GM18951 (cell line): ENCODE results near the gene RNH1.

Experiments used
- POLR2A ChIP-seq: IDR thresholded peaks from 4 replicates; pipeline ENCODE4 v1.6.1; 2011; ENCODE audit warnings: mild to moderate bottlenecking; ENCODE audit not compliant: insufficient read length, insufficient read depth; ENCODE audit errors: extremely low read depth
- in situ Hi-C: fragments of 300-500 bp; cut with MboI; formaldehyde crosslinking; loops from one replicate; pipeline ENCODE4 v1.12.0; 2022; ENCODE audit warnings: low sequenced_read_pairs, mixed read lengths, inconsistent platforms; ENCODE audit not compliant: unreplicated experiment

RNH1 gene

DNA sequence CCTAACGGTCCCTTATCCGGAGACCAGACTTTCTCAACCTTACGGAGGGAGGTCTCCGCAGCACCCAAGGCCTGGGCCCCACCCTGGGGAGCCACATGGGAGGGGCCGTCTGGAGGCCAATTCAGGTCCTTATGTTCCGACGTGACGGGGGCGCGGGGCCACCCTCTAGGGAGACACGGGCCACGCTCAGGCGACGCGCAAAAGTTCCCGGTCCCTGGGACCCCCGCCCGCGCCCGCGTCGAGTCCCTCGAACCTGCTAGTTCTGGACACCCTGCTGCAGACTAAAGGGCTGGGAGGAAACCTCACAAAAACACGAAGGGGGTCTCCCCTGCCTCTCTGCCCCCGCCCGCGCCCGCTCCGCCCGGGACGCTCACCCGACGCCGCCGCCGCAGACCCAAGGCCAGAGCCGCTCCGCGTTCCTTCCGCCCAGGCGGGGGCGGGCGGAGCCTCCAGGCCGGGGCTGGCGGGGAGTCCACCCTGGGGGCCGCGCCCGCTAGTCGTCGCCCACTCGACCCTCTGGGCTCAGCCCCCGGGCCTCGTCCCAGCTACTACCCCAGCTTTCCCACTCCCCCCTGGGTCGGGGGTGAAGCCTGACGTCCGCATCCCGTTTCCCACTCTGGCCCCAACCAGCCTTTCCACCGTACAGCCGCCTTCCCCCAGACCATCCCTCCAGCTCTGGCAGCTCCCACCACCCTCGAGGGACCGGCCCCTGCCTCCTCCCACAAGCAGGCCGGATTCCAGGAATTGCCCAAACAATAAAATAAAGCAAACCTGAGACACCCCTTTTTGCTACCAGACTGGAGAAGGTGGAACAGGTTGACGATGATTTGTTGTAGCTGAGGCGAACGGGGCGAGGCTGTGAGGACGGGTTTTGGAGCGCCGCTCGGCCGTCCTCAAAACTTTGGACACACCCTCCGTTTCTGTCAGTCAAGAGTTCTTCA, 2.7 kb downstream of the RNH1 start:
- no peak for TF ChIP-seq POLR2A
- in situ Hi-C loops: no loop called here

DNA sequence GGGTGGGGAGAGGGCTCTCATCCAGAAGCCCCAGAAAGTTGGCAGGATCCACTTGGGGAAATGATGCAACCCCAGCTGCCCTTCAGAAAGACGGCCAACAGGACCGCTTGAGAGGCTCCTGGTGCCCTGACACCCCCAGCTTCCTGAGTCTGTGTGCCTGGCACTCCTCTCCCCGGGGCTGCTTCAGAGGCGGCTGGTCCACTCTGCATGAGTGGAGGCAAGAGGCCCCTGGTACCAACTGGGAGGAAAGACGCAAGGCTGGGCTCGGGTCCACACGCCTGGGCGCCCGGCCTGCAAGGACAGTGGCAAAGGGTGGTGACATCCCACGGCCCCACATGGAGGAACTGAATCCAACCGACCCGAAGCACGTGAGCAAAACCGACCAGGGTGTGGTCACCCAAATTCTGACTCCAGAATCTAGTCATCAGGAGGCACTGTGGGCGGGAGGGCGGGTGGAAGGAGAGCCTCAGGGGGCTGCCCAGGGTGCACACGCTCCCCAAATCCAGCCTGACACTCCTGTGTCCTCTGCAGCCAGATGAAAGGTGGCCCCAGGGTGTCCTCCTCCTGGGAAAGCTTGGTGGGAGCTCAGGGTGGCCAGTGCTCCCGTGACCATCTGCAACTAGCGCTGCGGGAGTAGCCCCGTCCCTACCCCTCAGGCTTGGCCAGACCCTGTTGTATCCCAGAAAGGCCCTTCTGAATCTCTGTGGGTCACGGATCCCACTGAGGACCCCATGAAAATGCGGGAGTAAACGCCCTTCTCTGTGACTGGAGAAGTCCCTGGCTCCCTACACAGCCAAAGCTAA, 3.7 kb downstream of the RNH1 start:
- in situ Hi-C loops: no loop called here
- TF ChIP-seq POLR2A: no peak

DNA sequence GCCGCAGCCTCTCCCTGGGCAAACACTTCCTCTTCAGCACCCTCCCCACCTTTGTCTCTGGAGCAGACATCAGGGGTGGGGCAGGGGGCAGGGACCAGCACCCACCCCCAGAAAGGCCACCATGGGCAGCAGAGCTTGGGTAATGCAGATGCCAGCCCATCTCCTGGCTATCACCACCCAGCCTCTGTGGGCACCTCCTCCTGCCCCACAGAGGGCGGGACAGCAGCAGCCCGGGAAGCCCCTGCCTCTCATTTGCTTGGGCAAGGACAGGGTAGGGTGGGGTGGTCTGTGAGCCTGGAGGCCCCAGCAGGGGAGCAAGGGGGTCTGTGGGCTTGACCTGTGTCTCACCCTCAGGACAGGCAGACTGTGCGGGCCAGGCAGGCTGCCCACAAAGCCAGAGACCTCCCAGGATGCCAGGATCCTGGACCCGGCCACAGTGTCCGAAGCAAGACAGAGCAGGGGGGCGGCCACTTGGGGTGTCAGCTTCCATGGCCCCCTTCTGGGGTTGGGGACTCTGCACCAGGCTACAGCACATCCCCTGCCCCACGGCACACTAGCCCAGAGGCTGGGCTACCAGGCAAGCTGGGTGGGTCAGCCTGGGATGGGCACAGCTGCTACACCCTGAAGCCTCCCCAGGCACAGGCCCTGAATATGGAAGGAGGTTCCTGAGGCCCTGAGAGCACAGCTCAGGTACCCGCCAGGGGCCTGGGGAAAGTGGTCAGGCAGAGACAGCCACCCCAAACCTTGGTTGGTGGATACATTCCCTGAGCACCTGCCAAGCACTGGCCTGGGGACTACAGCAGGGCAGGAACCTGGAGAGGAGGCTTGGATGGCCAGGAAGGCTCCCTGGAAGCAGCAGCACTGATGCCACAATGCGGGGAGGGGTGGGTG, 4.5 kb downstream of the RNH1 start:
- in situ Hi-C loops: no loop called here
- no peak for TF ChIP-seq POLR2A

DNA sequence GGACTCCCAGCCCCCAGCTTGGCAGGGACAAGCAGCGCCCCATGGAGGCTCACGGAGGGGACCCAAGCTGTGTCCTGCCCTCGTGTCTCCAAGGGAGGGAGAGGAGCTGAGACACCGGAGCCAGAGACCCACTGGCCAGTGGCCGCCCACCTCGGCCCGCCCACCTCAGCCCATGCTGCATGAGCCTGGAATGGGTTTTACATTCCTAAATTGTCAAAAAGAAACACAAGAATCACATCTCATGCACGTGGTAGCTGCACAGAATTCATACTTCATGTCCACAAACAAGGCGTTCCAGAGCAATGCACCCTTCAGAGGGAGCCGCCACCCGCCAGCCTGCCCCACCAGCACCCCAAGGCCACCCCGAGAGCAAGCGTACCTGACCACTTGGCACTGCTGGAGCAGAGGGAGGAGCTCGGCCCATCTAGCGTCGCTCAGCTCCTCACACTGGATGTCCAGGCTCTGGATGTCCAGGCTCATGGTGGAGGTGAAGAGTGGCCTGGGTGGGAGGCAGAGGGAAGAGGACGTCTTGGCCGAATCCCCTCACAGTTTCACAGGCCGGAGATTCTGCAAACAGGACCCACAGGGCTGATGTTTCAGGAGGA, 5.3 kb downstream of the RNH1 start:
- no peak for TF ChIP-seq POLR2A
- in situ Hi-C loops: no loop called here

DNA sequence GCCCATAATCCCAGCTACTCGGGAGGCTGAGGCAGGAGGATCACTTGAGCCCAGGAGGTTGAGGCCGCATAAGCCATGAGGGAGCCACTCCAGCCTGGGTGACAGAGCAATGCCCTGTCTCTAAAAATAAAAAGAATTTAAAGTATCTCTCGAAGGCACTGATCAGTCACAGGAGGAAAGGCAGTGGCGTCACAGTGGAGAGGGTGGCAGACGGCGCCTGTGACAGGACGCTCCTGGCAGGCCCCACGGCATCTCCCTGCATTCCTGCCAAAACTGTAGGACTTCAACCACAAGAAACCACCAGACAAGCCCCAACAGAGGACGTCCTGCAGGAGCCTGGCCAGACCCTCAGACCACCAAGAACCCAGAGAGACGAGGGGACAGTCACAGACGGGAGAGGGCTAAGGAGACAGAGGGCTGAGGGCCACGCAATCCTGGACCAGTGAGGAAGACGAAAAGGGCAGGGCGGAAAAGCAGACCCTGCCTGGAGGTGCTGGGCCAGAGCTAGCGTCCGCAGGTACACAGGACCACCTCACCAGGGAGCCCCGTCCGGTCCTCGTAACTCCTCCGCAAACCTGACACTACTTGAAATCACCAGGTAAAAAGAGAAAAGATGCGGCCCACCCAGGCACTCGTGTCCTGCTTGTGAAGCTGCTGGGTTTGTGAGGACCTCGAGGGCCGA, 5.9 kb downstream of the RNH1 start:
- in situ Hi-C loops: no loop called here
- no peak for TF ChIP-seq POLR2A

DNA sequence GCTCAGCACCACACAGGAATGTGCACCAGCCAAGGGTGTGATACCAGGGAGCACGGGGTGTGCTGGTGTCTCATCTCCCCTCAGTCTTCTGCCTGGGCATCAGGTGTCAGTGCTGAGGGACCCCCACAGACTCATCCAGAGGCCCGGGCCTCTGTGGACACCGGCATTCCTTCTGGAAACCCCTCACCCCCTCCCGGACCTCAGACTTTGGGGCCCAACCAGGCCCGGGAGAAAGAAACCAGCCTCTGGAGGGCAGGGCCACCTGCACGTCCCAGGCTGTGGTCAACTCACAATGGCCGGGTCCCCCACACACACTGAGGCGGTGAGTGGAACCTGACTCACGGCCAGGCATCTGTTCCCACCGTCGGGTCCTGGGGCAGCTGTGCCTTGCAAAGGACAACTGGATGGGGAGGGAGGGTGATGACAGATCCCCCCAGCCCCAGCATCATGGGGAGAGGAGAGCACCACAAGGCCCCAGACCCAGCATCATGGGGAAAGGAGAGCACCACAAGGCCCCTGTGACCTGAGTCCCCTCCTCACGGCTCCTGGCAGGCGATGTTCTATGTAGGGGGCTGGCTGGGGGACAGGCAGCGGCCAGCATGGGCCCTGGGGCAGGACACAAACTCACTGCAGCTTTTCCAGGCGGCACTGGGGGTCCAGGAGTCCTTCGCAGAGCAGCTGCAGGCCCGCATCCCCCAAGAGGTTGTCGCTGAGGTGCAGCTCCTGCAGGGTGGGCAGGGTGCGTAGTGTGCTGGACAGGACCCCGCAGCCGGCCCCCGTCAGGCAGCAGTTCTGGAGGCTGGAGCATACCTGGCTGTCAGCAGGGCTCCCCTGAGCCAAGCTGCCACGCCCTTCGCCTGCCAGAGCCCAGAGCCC, 7.6 kb downstream of the RNH1 start:
- no peak for TF ChIP-seq POLR2A
- in situ Hi-C loops: no loop called here

DNA sequence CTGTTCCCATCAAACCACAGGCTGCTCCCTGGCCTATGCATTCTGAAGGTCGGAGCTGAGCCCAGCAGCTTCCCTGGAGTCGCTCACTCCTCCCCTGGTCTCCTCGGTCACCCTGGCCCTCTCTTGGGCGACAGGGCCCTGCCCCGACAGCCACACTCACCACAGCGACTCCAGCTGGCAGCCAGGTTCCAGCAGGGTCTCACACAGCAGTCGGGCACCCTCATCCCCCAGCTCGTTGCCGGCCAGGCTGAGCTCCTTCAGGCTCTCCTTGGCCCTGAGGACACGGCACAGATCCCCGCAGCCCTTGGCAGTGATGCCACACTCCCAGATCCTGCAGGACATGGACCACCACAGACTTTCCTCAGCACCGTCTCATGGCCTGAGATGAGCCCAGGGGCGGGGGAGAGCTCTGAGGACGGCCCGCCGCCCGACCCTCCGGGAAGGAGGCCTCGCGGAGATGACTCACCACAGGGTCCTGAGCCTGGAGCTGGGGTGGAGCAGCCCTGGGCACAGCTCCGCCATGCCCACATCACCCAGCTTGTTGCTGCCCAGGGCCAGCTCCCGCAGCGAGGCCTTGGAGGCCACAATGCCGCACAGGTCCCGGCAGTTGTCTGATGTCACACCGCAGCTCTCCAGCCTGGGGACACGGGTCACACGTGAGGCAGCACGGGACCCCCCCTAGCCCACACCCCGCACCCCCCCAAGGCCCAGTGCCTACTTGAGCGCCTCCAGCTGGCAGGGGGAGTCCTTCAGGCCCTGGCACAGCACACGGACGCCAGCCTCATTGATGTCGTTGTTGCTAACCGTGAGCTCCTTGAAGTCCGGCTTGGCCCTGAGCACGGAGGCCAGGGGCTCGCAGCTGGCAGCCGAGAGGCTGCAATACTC, 8.5 kb downstream of the RNH1 start:
- in situ Hi-C loops: no loop called here
- TF ChIP-seq POLR2A: no peak

DNA sequence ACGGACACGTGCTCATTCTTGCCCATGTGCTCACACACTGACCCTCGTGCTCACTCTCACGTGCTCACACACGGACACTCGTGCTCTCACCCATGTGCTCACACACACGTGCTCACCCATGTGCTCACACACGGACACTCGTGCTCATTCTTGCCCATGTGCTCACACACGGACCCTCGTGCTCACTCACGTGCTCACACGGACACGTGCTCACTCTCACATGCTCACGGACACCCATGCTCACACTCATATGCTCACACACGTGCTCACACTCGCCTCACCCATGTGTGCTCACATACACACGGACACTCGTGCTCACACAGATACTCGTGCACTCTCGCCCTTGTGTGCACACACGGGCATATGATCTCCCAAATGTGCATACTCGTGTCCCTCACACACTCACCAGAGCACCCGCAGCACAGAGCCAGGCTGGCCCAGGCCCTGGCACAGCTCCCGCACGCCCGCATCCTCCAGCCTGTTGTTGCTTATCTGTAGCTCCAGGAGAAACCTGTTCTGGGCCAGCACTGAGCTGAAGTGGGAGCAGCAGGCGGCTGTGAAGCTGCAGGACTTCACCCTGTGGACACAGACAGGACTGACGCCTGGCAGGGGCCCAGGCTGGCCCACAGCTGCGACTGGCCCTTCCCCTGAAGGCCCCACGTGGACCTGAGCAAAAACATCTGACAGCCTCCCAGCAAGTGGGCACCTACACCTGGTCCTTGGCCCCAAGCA, 9.3 kb downstream of the RNH1 start:
- no peak for TF ChIP-seq POLR2A
- in situ Hi-C loops: no loop called here

DNA sequence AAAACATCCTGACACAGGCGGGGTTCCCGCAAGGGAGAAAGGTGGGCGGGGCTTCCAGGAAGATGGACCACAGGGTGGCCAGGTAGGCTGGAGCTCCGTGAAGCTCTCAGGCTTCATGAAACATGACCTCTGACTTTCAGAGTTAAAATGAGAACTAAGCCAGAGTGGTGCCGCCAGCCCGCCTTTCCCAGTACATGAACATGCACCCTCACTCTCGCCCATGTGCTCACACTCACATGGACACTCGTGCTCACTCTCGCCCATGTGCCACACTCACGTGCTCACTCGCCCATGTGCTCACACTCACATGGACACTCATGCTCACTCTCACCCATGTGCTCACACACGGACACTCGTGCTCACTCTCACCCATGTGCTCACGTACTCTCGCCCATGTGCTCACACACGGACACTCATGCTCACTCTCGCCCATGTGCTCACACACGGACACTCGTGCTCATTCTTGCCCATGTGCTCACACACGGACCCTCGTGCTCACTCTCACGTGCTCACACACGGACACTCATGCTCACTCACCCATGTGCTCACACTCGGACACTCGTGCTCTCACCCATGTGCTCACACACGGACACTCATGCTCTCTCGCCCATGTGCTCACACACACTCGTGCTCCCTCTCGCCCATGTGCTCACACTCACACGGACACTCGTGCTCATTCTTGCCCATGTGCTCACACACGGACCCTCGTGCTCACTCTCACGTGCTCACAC, 10.0 kb downstream of the RNH1 start:
- no peak for TF ChIP-seq POLR2A
- in situ Hi-C loops: no loop called here
